ENCODE data around the gene DOCK2. TPM values are rescaled to one million over a fixed set of nuclear protein-coding genes. Genes with fewer than 3 reads are reported as not detected.
A peak's percentile ranks its signal among the peaks of the same experiment; 100 is the strongest.
"Not testable (repeated sequence)": the region's sequence is repeated elsewhere in the genome, so short reads cannot be mapped to it uniquely, and the experiment has no call there.

DOCK2 gene
- polyA plus RNA-seq, 3 donors = 57.5 to 178 (median 115) TPM

- Histone ChIP-seq H3K4me3 (replicated peaks in 1 of 3; ENCODE audit: low read depth in 2 of 3, low read length in 3 of 3) (no peak overlapping the region), H3K9me3 (replicated peaks in 1 of 2; ENCODE audit: control insufficient read depth in 1 of 2, insufficient read depth in 1 of 2, low read length in 2 of 2) (no peaks in the 10 kb centered on the region), H3K27me3 (ENCODE audit: control insufficient read depth in 2 of 2, insufficient read depth in 2 of 2, low read length in 2 of 2) (no peaks in the 10 kb centered on the region), H3K36me3 (replicated peaks in 1 of 2; ENCODE audit: control insufficient read depth in 1 of 2, insufficient read depth in 2 of 2, low read length in 2 of 2) (peaks cover 15 to 69% of the 10 kb centered on the region in 2 donors), H2AFZ (ENCODE audit: insufficient read depth, low read depth, low read length, poor library complexity, severe bottlenecking) (no peak overlapping the region), H3K9ac (ENCODE audit: insufficient read depth, low read length, poor library complexity, severe bottlenecking) (peak overlapping the region; percentile 24), H4K20me1 (ENCODE audit: insufficient read depth, low read length) (peaks cover 92% of the 10 kb centered on the region), H3K79me2 (ENCODE audit: insufficient read depth, low read length) (peaks cover 26% of the 10 kb centered on the region), H3K4me1 (ENCODE audit: control insufficient read depth in 1 of 2, insufficient read depth in 2 of 2, low read length in 2 of 2) (peaks cover 15 to 29% of the 10 kb centered on the region in 2 donors), H3K4me2 (replicated peaks; ENCODE audit: extremely low read depth, low read length, poor library complexity, severe bottlenecking) (no peak overlapping the region), H3K27ac (ENCODE audit: low read depth in 1 of 2, low read length in 2 of 2) (peak overlapping the region in 1 of 2 donors; percentile 71)
- no CpG with 5 or more reads among the region's 3 CpGs for WGBS (ENCODE audit: insufficient coverage)
- no peak for DNase-seq
- Mint-ChIP-seq H3K9me3 (no peaks in the 10 kb centered on the region), H3K4me1 (peaks cover 34% of the 10 kb centered on the region), H3K27me3 (ENCODE audit: low read depth in 3 of 3) (no peaks in the 10 kb centered on the region), H3K27ac (peak overlapping the region; percentile 21 to 88 (median 81)), H3K4me3 (no peak overlapping the region), H3K36me3 (peaks cover 52 to 69% of the 10 kb centered on the region in 2 donors)
- intact Hi-C loops (cut with micrococcal nuclease) = no loop called here
- TF ChIP-seq, protein P1, sequence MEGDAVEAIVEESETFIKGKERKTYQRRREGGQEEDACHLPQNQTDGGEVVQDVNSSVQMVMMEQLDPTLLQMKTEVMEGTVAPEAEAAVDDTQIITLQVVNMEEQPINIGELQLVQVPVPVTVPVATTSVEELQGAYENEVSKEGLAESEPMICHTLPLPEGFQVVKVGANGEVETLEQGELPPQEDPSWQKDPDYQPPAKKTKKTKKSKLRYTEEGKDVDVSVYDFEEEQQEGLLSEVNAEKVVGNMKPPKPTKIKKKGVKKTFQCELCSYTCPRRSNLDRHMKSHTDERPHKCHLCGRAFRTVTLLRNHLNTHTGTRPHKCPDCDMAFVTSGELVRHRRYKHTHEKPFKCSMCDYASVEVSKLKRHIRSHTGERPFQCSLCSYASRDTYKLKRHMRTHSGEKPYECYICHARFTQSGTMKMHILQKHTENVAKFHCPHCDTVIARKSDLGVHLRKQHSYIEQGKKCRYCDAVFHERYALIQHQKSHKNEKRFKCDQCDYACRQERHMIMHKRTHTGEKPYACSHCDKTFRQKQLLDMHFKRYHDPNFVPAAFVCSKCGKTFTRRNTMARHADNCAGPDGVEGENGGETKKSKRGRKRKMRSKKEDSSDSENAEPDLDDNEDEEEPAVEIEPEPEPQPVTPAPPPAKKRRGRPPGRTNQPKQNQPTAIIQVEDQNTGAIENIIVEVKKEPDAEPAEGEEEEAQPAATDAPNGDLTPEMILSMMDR (IDR thresholded peaks at IDR 0.05) = no peak
Measured at GRCh38 chr5:169832304-169832703, 195.2 kb downstream of the DOCK2 start.

DNA sequence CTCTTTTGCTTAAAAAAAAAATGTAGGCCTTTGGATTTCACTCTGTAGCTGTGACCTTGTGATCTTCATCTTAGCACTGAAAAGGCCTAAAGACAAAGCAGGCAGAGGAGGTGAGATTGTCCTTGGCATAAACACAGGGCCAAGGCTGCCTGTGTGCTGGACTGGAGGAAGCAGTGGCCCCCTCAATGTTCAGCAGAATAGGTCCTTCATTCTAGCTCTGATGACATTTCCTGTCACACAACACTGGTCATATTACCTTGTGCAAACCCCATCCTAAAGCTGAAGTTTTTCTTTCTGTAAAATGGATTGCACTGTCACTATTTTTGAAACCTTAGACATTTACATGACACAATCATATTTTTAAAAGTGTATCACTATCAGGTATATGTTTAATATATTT is 195.8 kb downstream of the DOCK2 start:
- intact Hi-C loops (cut with micrococcal nuclease) = no loop called here
- H3K36me3 ChIP-seq (replicated peaks in 1 of 2; ENCODE audit: control insufficient read depth in 1 of 2, insufficient read depth in 2 of 2, low read length in 2 of 2) = peaks cover 14 to 69% of the 10 kb centered on the region in 2 donors
- H2AFZ ChIP-seq (ENCODE audit: insufficient read depth, low read depth, low read length, poor library complexity, severe bottlenecking) = no peak overlapping the region
- H3K4me3 ChIP-seq (replicated peaks in 1 of 3; ENCODE audit: low read depth in 2 of 3, low read length in 3 of 3) = no peak overlapping the region
- H3K27ac Mint-ChIP-seq = peak overlapping the region; percentile 30 to 88 (median 79)
- H3K27me3 ChIP-seq (ENCODE audit: control insufficient read depth in 2 of 2, insufficient read depth in 2 of 2, low read length in 2 of 2) = no peaks in the 10 kb centered on the region
- no peaks in the 10 kb centered on the region for H3K27me3 Mint-ChIP-seq (ENCODE audit: low read depth in 3 of 3)
- H3K79me2 ChIP-seq (ENCODE audit: insufficient read depth, low read length) = peaks cover 22% of the 10 kb centered on the region
- peaks cover 15 to 29% of the 10 kb centered on the region in 2 donors for H3K4me1 ChIP-seq (ENCODE audit: control insufficient read depth in 1 of 2, insufficient read depth in 2 of 2, low read length in 2 of 2)
- peak overlapping the region; percentile 24 for H3K9ac ChIP-seq (ENCODE audit: insufficient read depth, low read length, poor library complexity, severe bottlenecking)
- DNase-seq = no peak
- no peak overlapping the region for H3K4me3 Mint-ChIP-seq
- H3K9me3 Mint-ChIP-seq = no peaks in the 10 kb centered on the region
- H3K9me3 ChIP-seq (replicated peaks in 1 of 2; ENCODE audit: control insufficient read depth in 1 of 2, insufficient read depth in 1 of 2, low read length in 2 of 2) = no peaks in the 10 kb centered on the region
- TF ChIP-seq, protein P1 (IDR thresholded peaks at IDR 0.05) = no peak
- no peak overlapping the region for H3K4me2 ChIP-seq (replicated peaks; ENCODE audit: extremely low read depth, low read length, poor library complexity, severe bottlenecking)
- peaks cover 92% of the 10 kb centered on the region for H4K20me1 ChIP-seq (ENCODE audit: insufficient read depth, low read length)
- H3K27ac ChIP-seq (ENCODE audit: low read depth in 1 of 2, low read length in 2 of 2) = peak overlapping the region in 1 of 2 donors; percentile 71
- H3K36me3 Mint-ChIP-seq = peaks cover 54 to 71% of the 10 kb centered on the region in 2 donors
- H3K4me1 Mint-ChIP-seq = peaks cover 34% of the 10 kb centered on the region

- Histone ChIP-seq H4K20me1 (ENCODE audit: insufficient read depth, low read length) (peaks cover 92% of the 10 kb centered on the region), H3K36me3 (replicated peaks in 1 of 2; ENCODE audit: control insufficient read depth in 1 of 2, insufficient read depth in 2 of 2, low read length in 2 of 2) (peaks cover 23 to 69% of the 10 kb centered on the region in 2 donors), H3K4me1 (ENCODE audit: control insufficient read depth in 1 of 2, insufficient read depth in 2 of 2, low read length in 2 of 2) (peaks cover 15 to 29% of the 10 kb centered on the region in 2 donors), H3K27ac (ENCODE audit: low read depth in 1 of 2, low read length in 2 of 2) (peak overlapping the region in 1 of 2 donors; percentile 71), H3K79me2 (ENCODE audit: insufficient read depth, low read length) (peaks cover 23% of the 10 kb centered on the region)
- H3K4me3 Mint-ChIP-seq; H3K9ac ChIP-seq (ENCODE audit: insufficient read depth, low read length, poor library complexity, severe bottlenecking); H3K9me3 ChIP-seq (replicated peaks in 1 of 2; ENCODE audit: control insufficient read depth in 1 of 2, insufficient read depth in 1 of 2, low read length in 2 of 2); H3K9me3 Mint-ChIP-seq; H3K4me2 ChIP-seq (replicated peaks; ENCODE audit: extremely low read depth, low read length, poor library complexity, severe bottlenecking); H3K4me3 ChIP-seq (replicated peaks in 1 of 3; ENCODE audit: low read depth in 2 of 3, low read length in 3 of 3); intact Hi-C loops (cut with micrococcal nuclease); H3K27me3 ChIP-seq (ENCODE audit: control insufficient read depth in 2 of 2, insufficient read depth in 2 of 2, low read length in 2 of 2); H3K27me3 Mint-ChIP-seq (ENCODE audit: low read depth in 3 of 3); H2AFZ ChIP-seq (ENCODE audit: insufficient read depth, low read depth, low read length, poor library complexity, severe bottlenecking): not testable (repeated sequence)
- H3K27ac Mint-ChIP-seq = peak overlapping the region; percentile 41 to 88 (median 81)
- peaks cover 57 to 71% of the 10 kb centered on the region in 2 donors for H3K36me3 Mint-ChIP-seq
- DNase-seq = peak; percentile 8 to 50 (median 25)
- peaks cover 34% of the 10 kb centered on the region for H3K4me1 Mint-ChIP-seq
- no CpG with 5 or more reads among the region's 2 CpGs for WGBS (ENCODE audit: insufficient coverage)
Measured at GRCh38 chr5:169833681-169834292, 196.7 kb downstream of the DOCK2 start.

Data from CD14-positive monocyte (primary cell).